OCI-LY1 (cell line): ENCODE data around the gene PDZRN4.

Source experiments
- H2AFZ ChIP-seq: fragments of 200-600 bp; sonication (generic), shearing (Covaris generic); 2 replicates; pipeline ENCODE4 v1.6.0; 2014; ENCODE audit warnings: antibody characterized with exemption, mild to moderate bottlenecking, low read length
- H3F3A ChIP-seq: fragments of 200-600 bp; sonication (generic), shearing (Covaris generic); 2 replicates; pipeline ENCODE4 v1.6.0; 2014; ENCODE audit warnings: mild to moderate bottlenecking, antibody characterized with exemption, low read length, moderate library complexity; ENCODE audit not compliant: insufficient read depth
- H3K27ac ChIP-seq: fragments of 200-600 bp; sonication (generic); 2 replicates; pipeline ENCODE4 v1.5.1; 2014; ENCODE audit warnings: low read length, mixed run types, mild to moderate bottlenecking, low read depth; ENCODE audit not compliant: poor library complexity, severe bottlenecking
- H3K27me3 ChIP-seq: fragments of 200-600 bp; sonication (generic); 2 replicates; pipeline ENCODE4 v1.6.0; 2014; ENCODE audit warnings: antibody characterized with exemption, mild to moderate bottlenecking, low read length, moderate library complexity; ENCODE audit not compliant: insufficient read depth
- H3K36me3 ChIP-seq: fragments of 200-600 bp; sonication (generic); 2 replicates; pipeline ENCODE4 v1.6.1; 2014; ENCODE audit warnings: mild to moderate bottlenecking, antibody characterized with exemption, low read length, moderate library complexity, mixed read lengths; ENCODE audit not compliant: insufficient read depth
- H3K4me1 ChIP-seq: fragments of 200-600 bp; sonication (generic); 2 replicates; pipeline ENCODE4 v1.5.1; 2014; ENCODE audit warnings: mild to moderate bottlenecking, low read length, moderate library complexity; ENCODE audit not compliant: insufficient read depth, severe bottlenecking
- H3K4me2 ChIP-seq: fragments of 200-600 bp; sonication (generic), shearing (Covaris generic); 2 replicates; pipeline ENCODE4 v1.6.1; 2014; ENCODE audit warnings: low read length
- H3K4me3 ChIP-seq: fragments of 200-600 bp; sonication (generic); 2 replicates; pipeline ENCODE4 v1.5.1; 2014; ENCODE audit warnings: low read length, low read depth, mild to moderate bottlenecking, mixed read lengths; ENCODE audit not compliant: poor library complexity, severe bottlenecking
- H3K79me2 ChIP-seq: fragments of 200-600 bp; shearing (Covaris generic); 2 replicates; pipeline ENCODE4 v1.6.1; 2016; ENCODE audit warnings: mixed run types, low read length, mixed read lengths; ENCODE audit not compliant: insufficient read depth
- H3K9ac ChIP-seq: fragments of 200-600 bp; sonication (generic), shearing (Covaris generic); 2 replicates; pipeline ENCODE4 v1.6.1; 2014; ENCODE audit warnings: mild to moderate bottlenecking, low read length, mixed read lengths
- H3K9me2 ChIP-seq: fragments of 200-600 bp; sonication (generic), shearing (Covaris generic); 2 replicates; pipeline ENCODE4 v1.6.1; 2014; ENCODE audit warnings: low read depth, mild to moderate bottlenecking, low read length, mixed read lengths
- H3K9me3 ChIP-seq: fragments of 200-600 bp; shearing (Covaris generic); 2 replicates; pipeline ENCODE4 v1.6.1; 2014; ENCODE audit warnings: low read length, mixed read lengths
- H4K20me1 ChIP-seq: fragments of 200-600 bp; sonication (generic), shearing (Covaris generic); 2 replicates; pipeline ENCODE4 v1.6.0; 2016; ENCODE audit warnings: mild to moderate bottlenecking, low read length; ENCODE audit not compliant: insufficient read depth
- CTCF ChIP-seq: fragments of 200-600 bp; sonication (generic), shearing (Covaris generic); IDR thresholded peaks from 2 replicates; pipeline ENCODE4 v1.5.1; 2017; ENCODE audit warnings: mild to moderate bottlenecking, antibody characterized with exemption, low read length, moderate library complexity, mixed read lengths
- EZH2 ChIP-seq: fragments of 200-600 bp; sonication (generic), shearing (Covaris generic); IDR thresholded peaks from 2 replicates; pipeline ENCODE4 v1.8.0; 2017; ENCODE audit warnings: borderline replicate concordance, mixed run types, mild to moderate bottlenecking, antibody characterized with exemption, low read length, moderate library complexity, mixed read lengths

PDZRN4 gene

DNA sequence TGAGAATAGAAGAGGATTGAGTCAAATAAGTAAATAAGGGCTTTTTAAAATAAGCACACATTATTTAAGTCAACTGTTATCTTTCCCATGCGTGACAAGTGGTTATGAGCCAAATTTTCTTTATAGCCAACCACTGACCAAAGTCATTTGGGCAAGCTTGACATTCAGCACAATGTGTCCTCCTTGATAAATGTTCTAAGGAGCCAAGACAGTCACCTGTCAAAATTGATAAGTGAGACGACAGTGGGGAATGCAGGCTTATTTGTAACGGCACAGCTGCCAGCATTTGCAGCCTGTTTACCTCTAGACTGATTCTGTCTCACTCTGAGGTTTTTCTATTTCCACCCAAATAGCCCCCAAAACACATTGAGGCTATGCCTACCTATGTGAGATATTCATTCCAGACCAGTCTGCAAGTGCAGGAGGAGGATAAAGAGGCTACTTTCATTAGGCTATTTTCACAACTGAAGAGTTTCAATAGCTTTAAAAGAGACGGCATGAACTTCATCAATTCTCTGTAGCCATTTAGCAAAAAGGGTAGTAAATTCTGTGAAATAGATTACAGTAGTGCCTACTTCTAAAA, 339.5 kb downstream of the PDZRN4 start:
- Histone ChIP-seq H3K4me1 (peaks cover under 1% of the 10 kb centered on the region), H3K79me2 (no peaks in the 10 kb centered on the region), H3K9ac (no peak overlapping the region), H3K27me3 (no peaks in the 10 kb centered on the region), H3K9me3 (no peaks in the 10 kb centered on the region), H3K9me2 (no peaks in the 10 kb centered on the region), H3K27ac (no peak overlapping the region), H3K4me3 (no peak overlapping the region), H2AFZ (no peak overlapping the region), H3F3A (no peaks in the 10 kb centered on the region), H3K36me3 (no peaks in the 10 kb centered on the region), H3K4me2 (no peak overlapping the region), H4K20me1 (no peaks in the 10 kb centered on the region)
- TF ChIP-seq CTCF: no peak
- no peak for TF ChIP-seq EZH2

DNA sequence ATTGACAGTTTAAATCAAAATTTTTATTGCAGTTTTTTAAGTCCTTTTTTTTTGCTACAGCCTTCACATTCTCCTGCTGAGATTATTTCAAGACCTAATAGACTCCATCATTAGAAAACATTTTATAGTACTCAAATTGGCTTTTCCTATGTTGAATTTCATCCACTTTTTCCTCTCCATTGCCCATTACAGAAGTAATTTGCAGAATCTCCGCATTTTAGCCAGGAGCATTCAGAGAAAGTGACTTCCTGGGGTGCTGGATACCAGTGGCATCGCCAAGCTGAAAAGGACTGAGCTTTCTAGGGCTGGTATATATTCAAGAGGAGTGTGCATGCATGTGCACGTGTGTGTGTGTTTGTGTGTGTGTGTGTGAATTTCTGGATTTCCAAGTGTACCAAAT, 340.8 kb downstream of the PDZRN4 start:
- Histone ChIP-seq H3K4me3 (no peak overlapping the region), H3K36me3 (no peaks in the 10 kb centered on the region), H3K9me3 (no peaks in the 10 kb centered on the region), H3K27ac (no peak overlapping the region), H3K9ac (no peak overlapping the region), H3K79me2 (no peaks in the 10 kb centered on the region), H3K4me1 (no peaks in the 10 kb centered on the region), H3K4me2 (no peak overlapping the region), H2AFZ (no peak overlapping the region), H3K9me2 (no peaks in the 10 kb centered on the region), H3K27me3 (no peaks in the 10 kb centered on the region), H4K20me1 (no peaks in the 10 kb centered on the region), H3F3A (no peaks in the 10 kb centered on the region)
- TF ChIP-seq EZH2 (no peak), CTCF (no peak)

- H3K9ac ChIP-seq: no peak overlapping the region
- H3K36me3 ChIP-seq: no peaks in the 10 kb centered on the region
- TF ChIP-seq EZH2 (no peak), CTCF (no peak)
- no peaks in the 10 kb centered on the region for H3F3A ChIP-seq
- H3K27me3 ChIP-seq: no peaks in the 10 kb centered on the region
- no peaks in the 10 kb centered on the region for H3K9me3 ChIP-seq
- no peaks in the 10 kb centered on the region for H3K9me2 ChIP-seq
- H3K4me2 ChIP-seq: no peak overlapping the region
- H3K4me1 ChIP-seq: no peaks in the 10 kb centered on the region
- no peak overlapping the region for H3K27ac ChIP-seq
- H3K79me2 ChIP-seq: no peaks in the 10 kb centered on the region
- H4K20me1 ChIP-seq: no peaks in the 10 kb centered on the region
- H3K4me3 ChIP-seq: no peak overlapping the region
- H2AFZ ChIP-seq: no peak overlapping the region
Measured at GRCh38 chr12:41530441-41530840, 342.3 kb downstream of the PDZRN4 start.
